Epithelial cell of esophagus (primary cell): ENCODE results near the gene SCN1A.

ENCODE experiments used
- DNase-seq: peaks from one replicate; pipeline ENCODE4 v3.0.0; 2010; ENCODE audit warnings: low read depth
- H3K4me3 ChIP-seq: 2 replicates; pipeline ENCODE4 v1.5.1; 2011; ENCODE audit warnings: mild to moderate bottlenecking, low read length, control low read depth
- CTCF ChIP-seq: IDR thresholded peaks from 2 replicates; pipeline ENCODE4 v1.5.1; 2011; ENCODE audit warnings: low read depth, mild to moderate bottlenecking, low read length, control low read depth, inconsistent platforms; ENCODE audit not compliant: insufficient read depth; ENCODE audit errors: missing control alignments

Gene SCN1A

GRCh38 chr2:166084301-166084700 is 43.5 kb downstream of the SCN1A start:
- no peak overlapping the region for H3K4me3 ChIP-seq
- no peak for TF ChIP-seq CTCF
- DNase-seq = no peak

- TF ChIP-seq CTCF = no peak
- DNase-seq = no peak
Observed at GRCh38 chr2:166082736-166083135, 45.1 kb downstream of the SCN1A start.

GRCh38 chr2:166081852-166082251 is 46.0 kb downstream of the SCN1A start:
- TF ChIP-seq CTCF = no peak
- H3K4me3 ChIP-seq = no peak overlapping the region
- DNase-seq = no peak

More at GRCh38 chr2:166082736-166083135, 45.1 kb downstream of the SCN1A start:
- no peak overlapping the region for H3K4me3 ChIP-seq

GRCh38 chr2:166081131-166081632 is 46.6 kb downstream of the SCN1A start:
- no peak for DNase-seq
- no peak for TF ChIP-seq CTCF
- no peak overlapping the region for H3K4me3 ChIP-seq

GRCh38 chr2:166074430-166074829 is 53.4 kb downstream of the SCN1A start:
- TF ChIP-seq CTCF = no peak
- DNase-seq = no peak
- H3K4me3 ChIP-seq = no peak overlapping the region

GRCh38 chr2:166074011-166074410 is 53.8 kb downstream of the SCN1A start:
- TF ChIP-seq CTCF = no peak
- no peak overlapping the region for H3K4me3 ChIP-seq
- no peak for DNase-seq

GRCh38 chr2:166070231-166070630 is 57.6 kb downstream of the SCN1A start:
- no peak overlapping the region for H3K4me3 ChIP-seq
- DNase-seq = no peak
- TF ChIP-seq CTCF = no peak
